Measurements from ENCODE around the gene STIMATE.

Gene STIMATE

GRCh38 chr3:52841981-52842340, 55.4 kb downstream of the STIMATE start:
- H3K27ac ChIP-seq, result no peak overlapping the region
- no peak for TF ChIP-seq CTCF (conservative IDR thresholded peaks at IDR 0.05)

GRCh38 chr3:52841211-52841980, 56.0 kb downstream of the STIMATE start:
- H3K27ac ChIP-seq, result no peak overlapping the region
- no peak for TF ChIP-seq CTCF (conservative IDR thresholded peaks at IDR 0.05)

GRCh38 chr3:52839892-52840545, 57.3 kb downstream of the STIMATE start:
- H3K27ac ChIP-seq, result no peak overlapping the region
- TF ChIP-seq CTCF (conservative IDR thresholded peaks at IDR 0.05), result no peak

DNA sequence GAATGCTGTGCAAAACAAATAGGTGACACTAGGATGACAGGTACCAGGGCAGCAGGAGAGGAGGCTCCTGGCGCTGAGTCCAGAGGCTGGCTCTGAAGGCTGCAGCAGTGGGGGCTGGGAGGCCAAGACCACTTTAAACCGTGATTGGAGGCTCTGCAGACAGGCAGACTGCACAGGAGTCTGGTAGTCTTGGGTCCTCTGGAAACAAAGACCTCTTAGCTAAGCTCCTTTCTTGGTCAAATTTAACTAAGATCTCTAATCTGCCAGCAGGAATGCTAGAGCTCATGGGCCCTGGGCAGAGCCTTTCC, 58.1 kb downstream of the STIMATE start:
- no peak overlapping the region for H3K27ac ChIP-seq
- no peak for TF ChIP-seq CTCF (conservative IDR thresholded peaks at IDR 0.05)

- H3K27ac ChIP-seq, result no peak overlapping the region
- TF ChIP-seq CTCF (conservative IDR thresholded peaks at IDR 0.05), result no peak
Observed at GRCh38 chr3:52838561-52839267, 58.6 kb downstream of the STIMATE start.

DNA sequence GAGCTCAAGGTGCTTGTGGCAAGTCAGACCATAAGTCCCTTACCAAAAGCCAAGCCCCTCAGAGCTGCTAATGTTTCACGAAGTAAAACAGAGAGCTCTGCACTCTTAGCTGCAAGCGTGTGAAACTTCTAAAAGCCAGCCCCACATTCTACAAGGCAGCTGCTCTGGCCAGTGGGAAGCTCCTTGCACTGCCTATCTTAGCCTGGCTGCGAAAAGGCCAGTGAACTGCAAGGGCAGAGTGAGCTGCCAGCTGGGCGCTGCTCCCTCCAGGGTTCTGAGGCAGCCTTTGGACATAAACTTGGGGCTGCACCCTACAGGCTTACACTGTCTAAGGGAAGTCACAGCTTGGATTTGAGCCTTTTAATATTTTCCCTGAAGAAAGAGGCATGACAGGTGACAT, 60.4 kb downstream of the STIMATE start:
- TF ChIP-seq CTCF (conservative IDR thresholded peaks at IDR 0.05), result no peak
- no peak overlapping the region for H3K27ac ChIP-seq

DNA sequence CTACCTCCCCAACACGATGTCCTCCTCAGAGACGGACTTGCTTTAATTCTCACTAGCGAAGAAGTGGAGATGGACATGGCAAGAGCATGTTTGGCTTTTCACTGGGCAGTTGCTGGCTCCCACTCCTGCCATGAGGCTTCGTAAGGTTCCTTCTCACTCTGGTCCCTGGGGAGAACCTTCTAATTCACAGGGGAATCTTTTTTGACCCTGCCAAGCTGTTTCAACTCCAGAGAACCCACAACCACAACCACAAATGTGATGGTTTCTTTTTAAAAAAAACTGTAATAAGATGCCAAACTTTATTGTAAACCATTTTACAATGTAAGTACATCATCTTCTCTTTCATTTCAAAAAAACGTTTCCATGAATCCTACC, 60.9 kb downstream of the STIMATE start:
- H3K27ac ChIP-seq, result no peak overlapping the region
- no peak for TF ChIP-seq CTCF (conservative IDR thresholded peaks at IDR 0.05)

Data from VCaP (cell line).